Panc1 (cell line): Measurements from ENCODE around the gene CEP104. TPM values are rescaled to one million over a fixed set of nuclear protein-coding genes. Genes with fewer than 3 reads are reported as not detected.

Experiments used
- ATAC-seq: fragments of 200-7000 bp; cut with Tn5 transposase; 2 replicates; pipeline ENCODE4 v1.9.1; 2020; ENCODE audit warnings: mild to moderate bottlenecking, moderate library complexity
- BruUV-seq: library from RNA; stranded (reverse); fragments of 400-500 nt; replicated peaks from 2 replicates; lab custom pipeline; 2021; lab: Mats Ljungman, UMichigan
- CTCF ChIA-PET: fragments of 300-600 bp; sonication (Branson Sonifier 250); formaldehyde crosslinking; loops from one replicate; lab custom pipeline; 2022; ENCODE audit warnings: antibody characterized with exemption; lab: Charles Lee
- POLR2A ChIA-PET: fragments of 300-600 bp; sonication (Branson Sonifier 250); formaldehyde crosslinking; loops from one replicate; lab custom pipeline; 2022; ENCODE audit warnings: antibody characterized with exemption; lab: Charles Lee
- DNase-seq: peaks from one replicate; pipeline ENCODE4 v3.0.0-alpha.2; 2010; ENCODE audit warnings: low read depth, low spot score
- H3K27ac ChIP-seq: 2 replicates; pipeline ENCODE4 v1.5.1; 2011; ENCODE audit warnings: mild to moderate bottlenecking, low read length, inconsistent platforms
- H3K27me3 ChIP-seq: fragments of 200-500 bp; sonication (Bioruptor generic); 2 replicates; pipeline ENCODE4 v1.6.0; 2014; ENCODE audit warnings: low read length, inconsistent platforms; ENCODE audit not compliant: control insufficient read depth, insufficient read depth
- H3K36me3 ChIP-seq: fragments of 200-500 bp; sonication (Bioruptor generic); 2 replicates; pipeline ENCODE4 v1.5.1; 2014; ENCODE audit warnings: inconsistent platforms, mild to moderate bottlenecking, low read length, moderate library complexity; ENCODE audit not compliant: control insufficient read depth, insufficient read depth
- H3K4me1 ChIP-seq: 2 replicates; pipeline ENCODE4 v1.5.1; 2011; ENCODE audit warnings: inconsistent platforms, mild to moderate bottlenecking, low read length, moderate library complexity; ENCODE audit not compliant: control insufficient read depth, insufficient read depth
- H3K4me3 ChIP-seq, 2 experiments: 2 replicates each; pipeline ENCODE4 v1.5.1; 2011 to 2012; ENCODE audit warnings: low read depth in 2 of 2, low read length in 2 of 2, mild to moderate bottlenecking in 2 of 2, inconsistent platforms in 1 of 2, moderate library complexity in 1 of 2
- H3K9me3 ChIP-seq: fragments of 200-500 bp; sonication (Bioruptor generic); 2 replicates; pipeline ENCODE4 v1.5.1; 2014; ENCODE audit warnings: low read depth, mild to moderate bottlenecking, inconsistent platforms, low read length, moderate library complexity; ENCODE audit not compliant: control insufficient read depth, insufficient read depth
- CTCF ChIP-seq: fragments of 450-650 bp; IDR thresholded peaks from 2 replicates; pipeline ENCODE4 v1.5.1; 2017; ENCODE audit warnings: mild to moderate bottlenecking
- POLR2AphosphoS5 ChIP-seq: IDR thresholded peaks from 2 replicates; pipeline ENCODE4 v1.6.1; 2012; ENCODE audit warnings: mild to moderate bottlenecking, low read depth, low read length, moderate library complexity
- REST ChIP-seq, 2 experiments: IDR thresholded peaks; 2 replicates each; pipeline ENCODE4 v1.6.1; 2011 to 2012; ENCODE audit warnings: low read depth in 2 of 2, control low read depth in 1 of 2, low read length in 1 of 2, mild to moderate bottlenecking in 1 of 2, moderate library complexity in 1 of 2; ENCODE audit not compliant: insufficient read depth in 1 of 2
- SIN3A ChIP-seq: IDR thresholded peaks from 2 replicates; pipeline ENCODE4 v1.6.1; 2012; ENCODE audit warnings: low read depth, mild to moderate bottlenecking, low read length, moderate library complexity, borderline replicate concordance; ENCODE audit not compliant: insufficient read depth
- TCF7L2 ChIP-seq: IDR thresholded peaks from 2 replicates; pipeline ENCODE4 v1.6.1; 2011; ENCODE audit warnings: mild to moderate bottlenecking, low read depth, low read length, inconsistent platforms
- in situ Hi-C: cut with HindIII; loops from 2 replicates; pipeline ENCODE4 v1.10.0; 2016; ENCODE audit warnings: low sequenced_read_pairs, low pct_unique_long_range_greater_than_20kb
- intact Hi-C: fragments of 100-400 bp; cut with micrococcal nuclease; formaldehyde crosslinking; loops from one replicate; pipeline ENCODE4 v1.10.0; 2022; ENCODE audit not compliant: unreplicated experiment
- total RNA-seq: library from RNA; stranded (reverse); gene quantifications from one replicate; pipeline ENCODE4 v1.2.1, GENCODE V29; 2021; ENCODE audit not compliant: unreplicated experiment

CEP104 gene
- total RNA-seq, 1 experiment from 2014 or later: 52.0 TPM

- POLR2A ChIA-PET: no interaction called here
- in situ Hi-C loops: no loop called here
- no peak for TF ChIP-seq CTCF
- no peak for TF ChIP-seq SIN3A
- no peak for TF ChIP-seq TCF7L2
- no peak for TF ChIP-seq POLR2AphosphoS5
- no peak for TF ChIP-seq REST (IDR thresholded peaks at IDR 0.05; ENCODE audit: insufficient read depth in 1 of 2, low read depth in 2 of 2, low read length in 1 of 2)
- no peak for DNase-seq
- no peaks in the 10 kb centered on the region; the same call in 1 of the 2 replicates for H3K36me3 ChIP-seq
- no peaks in the 10 kb centered on the region for H3K4me1 ChIP-seq
- no peaks in the 10 kb centered on the region; the same call in 1 of the 2 replicates for H3K9me3 ChIP-seq
- BruUV-seq: no TSS peak
- CTCF ChIA-PET: no interaction called here
- no peak overlapping the region for H3K27ac ChIP-seq
- no peak overlapping the region for H3K4me3 ChIP-seq
- no peak for ATAC-seq
- intact Hi-C loops: no loop called here
- no peaks in the 10 kb centered on the region for H3K27me3 ChIP-seq
These were observed 45.1 kb upstream of the CEP104 start for GRCh38 chr1:3902111-3902511.

- no peaks in the 10 kb centered on the region; the same call in 1 of the 2 replicates for H3K36me3 ChIP-seq
- ChIA-PET CTCF (no interaction called here), POLR2A (no interaction called here)
- intact Hi-C loops (loop anchor here (1.0 kb wide), 1 partner anchor 44 kb away; the partner anchor contains the start of genes CEP104 and DFFB), in situ Hi-C loops (no loop called here)
- TF ChIP-seq CTCF (no peak), REST (IDR thresholded peaks at IDR 0.05; ENCODE audit: insufficient read depth in 1 of 2, low read depth in 2 of 2, low read length in 1 of 2) (no peak; a peak in 1 of 4 replicates), POLR2AphosphoS5 (no peak), SIN3A (no peak), TCF7L2 (no peak)
- H3K4me1 ChIP-seq: no peaks in the 10 kb centered on the region
- peak overlapping the region; percentile 94 for H3K27ac ChIP-seq
- DNase-seq: peak; percentile 83
- no peaks in the 10 kb centered on the region for H3K27me3 ChIP-seq
- no peaks in the 10 kb centered on the region; the same call in 1 of the 2 replicates for H3K9me3 ChIP-seq
- peak; percentile 88 for ATAC-seq
- BruUV-seq: no TSS peak
- peak overlapping the region; percentile 87 to 96 for H3K4me3 ChIP-seq
These were observed 44.0 kb upstream of the CEP104 start for GRCh38 chr1:3900969-3901529.
